HPDE6-E6E7 (cell line): ENCODE results near the gene CEMIP.

Experiments
- DNase-seq: peaks from one replicate; pipeline ENCODE4 v3.0.0; 2011; ENCODE audit warnings: missing footprints; ENCODE audit errors: extremely low spot score

The CEMIP gene, protein sequence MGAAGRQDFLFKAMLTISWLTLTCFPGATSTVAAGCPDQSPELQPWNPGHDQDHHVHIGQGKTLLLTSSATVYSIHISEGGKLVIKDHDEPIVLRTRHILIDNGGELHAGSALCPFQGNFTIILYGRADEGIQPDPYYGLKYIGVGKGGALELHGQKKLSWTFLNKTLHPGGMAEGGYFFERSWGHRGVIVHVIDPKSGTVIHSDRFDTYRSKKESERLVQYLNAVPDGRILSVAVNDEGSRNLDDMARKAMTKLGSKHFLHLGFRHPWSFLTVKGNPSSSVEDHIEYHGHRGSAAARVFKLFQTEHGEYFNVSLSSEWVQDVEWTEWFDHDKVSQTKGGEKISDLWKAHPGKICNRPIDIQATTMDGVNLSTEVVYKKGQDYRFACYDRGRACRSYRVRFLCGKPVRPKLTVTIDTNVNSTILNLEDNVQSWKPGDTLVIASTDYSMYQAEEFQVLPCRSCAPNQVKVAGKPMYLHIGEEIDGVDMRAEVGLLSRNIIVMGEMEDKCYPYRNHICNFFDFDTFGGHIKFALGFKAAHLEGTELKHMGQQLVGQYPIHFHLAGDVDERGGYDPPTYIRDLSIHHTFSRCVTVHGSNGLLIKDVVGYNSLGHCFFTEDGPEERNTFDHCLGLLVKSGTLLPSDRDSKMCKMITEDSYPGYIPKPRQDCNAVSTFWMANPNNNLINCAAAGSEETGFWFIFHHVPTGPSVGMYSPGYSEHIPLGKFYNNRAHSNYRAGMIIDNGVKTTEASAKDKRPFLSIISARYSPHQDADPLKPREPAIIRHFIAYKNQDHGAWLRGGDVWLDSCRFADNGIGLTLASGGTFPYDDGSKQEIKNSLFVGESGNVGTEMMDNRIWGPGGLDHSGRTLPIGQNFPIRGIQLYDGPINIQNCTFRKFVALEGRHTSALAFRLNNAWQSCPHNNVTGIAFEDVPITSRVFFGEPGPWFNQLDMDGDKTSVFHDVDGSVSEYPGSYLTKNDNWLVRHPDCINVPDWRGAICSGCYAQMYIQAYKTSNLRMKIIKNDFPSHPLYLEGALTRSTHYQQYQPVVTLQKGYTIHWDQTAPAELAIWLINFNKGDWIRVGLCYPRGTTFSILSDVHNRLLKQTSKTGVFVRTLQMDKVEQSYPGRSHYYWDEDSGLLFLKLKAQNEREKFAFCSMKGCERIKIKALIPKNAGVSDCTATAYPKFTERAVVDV (N-terminal part only)

DNA sequence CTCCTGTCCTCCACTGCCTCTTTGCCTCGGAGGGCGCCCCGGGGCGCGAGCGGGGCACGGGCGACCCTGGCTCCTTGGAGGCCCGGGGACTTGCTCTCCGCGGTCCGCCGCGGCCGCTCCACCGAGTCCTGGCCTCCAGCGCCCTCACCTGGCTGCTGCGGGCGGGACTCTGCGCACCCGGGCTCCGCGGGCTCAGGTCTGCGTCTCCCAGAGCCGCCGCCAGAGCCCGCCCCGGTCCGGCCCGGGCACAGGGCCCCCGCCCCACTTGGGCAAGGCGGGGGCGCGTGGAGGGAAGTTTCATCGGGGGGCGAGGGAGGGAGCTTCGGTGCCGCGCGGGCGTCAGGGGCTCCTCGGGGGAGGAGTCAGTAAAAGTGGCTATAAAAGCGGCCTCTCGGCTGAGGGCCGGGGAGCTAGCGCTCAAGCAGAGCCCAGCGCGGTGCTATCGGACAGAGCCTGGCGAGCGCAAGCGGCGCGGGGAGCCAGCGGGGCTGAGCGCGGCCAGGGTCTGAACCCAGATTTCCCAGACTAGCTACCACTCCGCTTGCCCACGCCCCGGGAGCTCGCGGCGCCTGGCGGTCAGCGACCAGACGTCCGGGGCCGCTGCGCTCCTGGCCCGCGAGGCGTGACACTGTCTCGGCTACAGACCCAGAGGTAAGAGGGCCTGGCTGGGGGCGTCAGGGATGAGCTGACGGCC, at the start of gene CEMIP:
TSS of gene CEMIP (plus strand) at position 407 of the 694 bp plus-strand sequence. CDS start 94,510 bp downstream, outside the sequence.
- peak; percentile 83 for DNase-seq

DNA sequence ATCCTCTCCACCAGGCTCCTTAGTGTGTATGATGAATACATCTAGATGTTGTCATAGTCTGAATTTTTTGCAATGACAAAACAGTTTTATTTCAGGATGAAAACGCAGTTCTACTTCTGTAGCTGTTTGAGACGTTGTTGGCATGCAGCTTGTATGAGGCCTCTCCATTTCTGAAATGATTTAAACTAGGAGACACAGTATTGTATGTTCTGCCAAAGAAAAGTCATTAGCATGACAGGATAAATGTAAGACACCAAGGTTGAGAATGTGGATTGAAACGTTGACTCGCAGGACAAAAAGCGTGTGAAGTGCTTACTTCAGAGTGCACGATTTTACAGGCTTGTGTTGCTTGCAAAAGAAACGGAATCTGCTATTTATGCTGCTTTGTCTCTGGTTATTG, 48.8 kb upstream of the CEMIP start:
- DNase-seq = no peak

DNA sequence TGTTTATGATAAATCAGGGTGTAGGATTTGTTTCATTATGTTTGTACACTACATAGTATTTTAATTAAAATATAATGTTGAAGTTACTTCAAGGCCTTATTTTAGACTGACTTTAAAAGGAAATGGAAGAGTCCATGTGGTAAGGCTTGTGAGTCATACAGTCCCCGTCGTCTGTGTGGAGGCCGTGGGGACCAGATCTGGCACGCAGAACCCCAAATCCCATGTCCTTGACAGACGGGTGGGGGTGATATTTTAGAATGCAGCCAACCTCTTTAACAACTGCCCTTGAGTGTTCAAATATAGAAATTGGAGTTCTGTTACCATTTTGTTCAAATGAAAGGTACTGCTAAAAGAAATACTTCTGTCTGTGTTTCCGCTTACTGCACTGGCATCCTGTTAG, 48.2 kb upstream of the CEMIP start:
- DNase-seq = no peak

DNA sequence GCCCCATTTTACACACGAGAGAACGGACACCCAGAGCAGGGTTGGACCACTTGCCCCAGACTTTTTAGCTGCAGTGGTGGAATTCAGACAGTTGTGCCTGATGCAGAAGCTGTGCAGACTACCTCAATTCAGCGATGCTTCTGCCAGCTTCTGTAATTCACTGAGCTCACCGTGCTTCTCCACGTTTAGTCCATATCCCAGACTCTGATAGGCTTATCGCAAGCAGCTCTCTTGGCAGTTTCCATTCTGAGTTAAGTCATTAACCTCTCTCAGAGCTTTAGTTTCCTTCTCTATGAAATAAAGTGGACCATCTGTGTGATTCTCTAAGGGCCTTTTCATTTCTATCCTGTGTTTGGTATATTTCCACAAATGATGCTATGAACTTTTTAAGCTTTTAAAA, 47.0 kb upstream of the CEMIP start:
- DNase-seq = no peak

DNA sequence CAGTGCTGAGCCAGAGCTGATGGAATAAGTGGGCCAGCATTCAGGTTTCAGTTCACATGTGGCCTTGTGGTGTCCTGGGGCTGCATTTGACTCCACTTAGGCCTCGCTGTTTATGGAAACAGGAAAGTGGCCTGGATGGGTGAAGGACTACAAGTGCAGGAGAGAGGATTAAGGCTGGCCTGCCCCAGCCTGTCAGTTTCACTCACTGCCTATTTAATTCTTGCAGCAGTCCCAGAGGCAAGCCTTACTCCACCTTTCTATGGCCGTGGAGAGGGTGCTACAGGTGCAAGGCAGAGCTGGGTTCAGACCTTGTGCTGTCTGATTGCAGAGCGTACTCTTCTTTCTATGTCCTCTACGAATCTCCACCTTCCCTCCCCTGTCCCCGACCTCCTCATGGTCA, 46.4 kb upstream of the CEMIP start:
- no peak for DNase-seq

DNA sequence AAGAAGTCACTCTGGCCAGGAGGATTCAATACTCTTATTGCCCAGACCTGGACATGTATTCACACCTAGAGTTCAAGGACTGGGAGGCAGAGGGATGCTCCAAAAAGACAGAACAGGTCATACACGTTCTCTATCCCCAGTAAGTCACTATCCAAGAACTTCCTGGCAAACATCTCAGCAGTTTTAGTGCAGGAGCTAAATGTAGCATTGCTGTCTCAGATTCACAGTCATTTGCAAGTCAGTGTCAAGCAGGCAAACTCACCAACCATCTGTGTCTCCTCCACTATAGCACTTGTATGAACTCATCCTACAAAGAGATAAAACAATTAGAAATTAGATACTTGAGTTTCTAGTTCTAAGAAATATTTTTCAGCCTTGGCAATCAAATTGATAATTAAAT, 45.7 kb upstream of the CEMIP start:
- DNase-seq = no peak

DNA sequence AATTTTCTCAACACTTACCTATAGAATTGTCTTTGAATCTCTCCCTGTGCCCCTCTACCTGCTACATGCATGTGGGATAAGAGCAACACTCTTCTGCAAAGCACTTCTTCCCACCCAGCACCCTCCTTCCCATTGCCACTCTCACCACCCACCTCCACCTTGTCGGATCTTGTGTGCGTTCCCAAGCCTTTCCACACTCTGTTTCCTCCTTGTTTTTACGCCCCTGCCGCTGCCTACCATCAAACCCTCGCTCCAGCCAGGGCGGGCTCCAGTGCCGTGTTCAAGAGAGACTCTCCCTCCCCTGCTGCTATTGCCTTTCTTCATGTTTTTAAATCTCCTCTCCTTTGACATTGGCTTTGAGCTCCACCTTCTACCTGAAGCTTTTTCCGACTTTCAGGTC, 43.8 kb upstream of the CEMIP start:
- DNase-seq = no peak

DNA sequence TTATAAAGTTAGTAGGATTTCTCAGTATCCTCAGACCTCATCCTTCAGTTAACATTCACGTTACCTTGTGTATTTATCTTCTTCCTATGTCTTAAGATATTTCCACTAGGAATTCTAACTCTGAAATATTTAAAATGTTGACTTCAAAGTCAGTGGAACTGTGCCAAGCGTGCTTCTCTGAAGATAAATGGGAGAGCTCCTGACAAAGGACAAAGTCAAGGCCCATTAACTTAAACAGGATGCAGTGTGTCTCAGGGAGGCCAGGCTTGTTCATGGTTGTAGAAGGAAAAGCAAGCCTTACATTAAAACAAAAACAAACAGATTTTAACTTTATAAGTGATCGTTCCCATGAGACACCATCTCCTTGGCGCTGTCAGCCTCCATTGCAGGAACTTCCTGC, 42.6 kb upstream of the CEMIP start:
- no peak for DNase-seq

DNA sequence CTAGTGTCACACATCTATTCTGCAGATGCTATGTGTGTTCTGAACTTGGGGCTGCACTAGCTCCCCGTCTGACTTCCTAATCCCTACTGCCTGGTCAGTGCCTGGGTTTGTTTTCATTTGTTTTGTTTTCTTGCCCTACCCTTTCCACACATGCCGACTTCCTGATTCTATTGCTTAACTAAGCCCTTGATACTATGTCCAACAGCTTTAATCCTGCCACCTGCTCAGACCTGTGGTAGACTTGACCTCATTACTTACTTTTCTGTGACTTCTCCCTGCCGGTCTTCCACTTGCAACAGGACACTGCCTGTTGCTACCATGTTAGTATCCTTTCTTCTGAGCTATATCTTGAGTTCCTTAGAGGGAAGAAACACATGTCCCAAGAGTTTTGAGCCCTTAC, 39.3 kb upstream of the CEMIP start:
- peak; percentile 10 for DNase-seq

DNA sequence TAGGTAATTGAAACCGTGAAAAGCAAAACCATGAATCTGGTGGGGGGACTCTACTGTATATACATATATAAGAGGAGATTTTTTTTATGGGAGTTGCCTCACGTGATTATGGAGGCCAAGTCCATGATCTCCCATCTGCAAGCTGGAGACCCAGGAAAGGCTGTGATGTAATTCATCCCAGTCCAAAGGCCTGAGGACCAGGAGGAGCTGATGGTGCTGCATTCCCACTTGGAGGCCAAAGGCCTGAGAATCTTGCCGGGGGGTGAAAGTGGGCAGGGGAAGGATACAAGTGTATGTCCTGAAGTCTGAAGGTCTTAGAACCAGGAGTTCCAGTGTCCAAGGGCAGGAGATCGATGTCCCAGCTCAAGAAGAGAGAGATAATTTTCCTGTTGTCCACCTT, 37.1 kb upstream of the CEMIP start:
- DNase-seq = no peak

DNA sequence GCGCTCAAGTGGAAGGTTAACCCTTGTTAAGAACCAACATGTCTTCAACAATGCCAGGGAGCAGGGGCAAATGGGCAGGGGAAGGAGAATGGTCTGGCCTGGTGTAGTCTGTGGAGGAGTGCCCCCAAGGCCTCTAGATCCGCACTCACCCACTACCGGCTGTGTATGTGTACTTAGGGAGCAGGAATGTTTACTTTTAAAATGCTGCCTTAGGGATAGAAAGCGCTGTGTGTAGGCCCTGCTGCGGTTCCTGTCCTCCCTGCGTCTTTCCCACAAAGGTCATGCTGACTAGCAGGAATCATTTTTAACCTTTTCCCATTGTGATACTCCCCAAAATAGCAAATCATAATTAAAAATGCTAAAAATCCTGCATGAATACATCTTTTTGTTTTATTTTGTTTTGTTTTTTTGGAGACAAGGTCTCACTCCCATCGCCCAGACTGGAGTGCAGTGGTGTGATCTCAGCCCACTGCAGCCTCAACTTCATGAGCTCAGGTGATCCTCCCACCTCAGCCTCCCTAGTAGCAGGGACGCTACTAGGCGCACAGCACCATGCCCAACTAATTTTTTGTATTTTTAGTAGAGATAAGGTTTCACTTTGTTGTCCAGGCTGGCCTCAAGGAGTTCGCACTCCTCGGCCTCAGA, 35.9 kb upstream of the CEMIP start:
- DNase-seq = no peak

DNA sequence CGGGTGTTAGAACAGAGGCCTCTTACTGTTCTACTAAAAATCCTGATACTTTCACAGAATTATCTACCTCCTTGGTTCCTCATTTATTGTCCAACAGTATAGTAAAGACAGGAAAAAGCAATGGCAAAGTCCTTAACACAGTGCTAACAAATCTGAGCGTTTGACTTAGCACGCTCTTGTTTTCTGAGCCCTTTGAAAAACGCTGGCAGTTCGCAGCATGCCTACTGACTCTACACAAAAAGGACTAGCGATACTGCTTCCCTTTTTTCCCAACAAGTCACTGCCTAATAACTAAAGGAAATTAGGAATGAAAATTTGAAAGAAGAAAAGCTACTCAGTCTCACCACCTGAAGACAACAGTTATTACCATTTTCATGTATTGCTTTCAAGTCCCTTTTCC, 34.8 kb upstream of the CEMIP start:
- no peak for DNase-seq

DNA sequence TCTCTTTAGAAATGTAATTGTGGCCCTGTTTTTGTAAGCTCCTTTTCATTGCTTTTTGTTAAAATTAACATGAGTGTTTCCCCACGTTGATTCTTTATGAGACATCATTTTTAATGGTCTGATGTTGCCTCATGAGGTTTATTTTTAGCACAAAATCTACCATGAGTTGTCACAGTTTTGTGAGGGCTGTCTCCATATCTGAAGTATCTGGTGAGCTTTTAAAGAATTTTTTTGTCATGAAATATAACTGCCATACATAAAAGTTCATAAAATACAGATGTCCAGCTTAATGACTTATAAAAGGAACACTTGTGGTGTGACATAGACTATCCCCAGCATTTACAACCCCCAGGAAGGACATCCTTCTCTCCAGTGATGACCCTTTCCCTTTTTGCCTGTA, 34.3 kb upstream of the CEMIP start:
- DNase-seq = no peak

DNA sequence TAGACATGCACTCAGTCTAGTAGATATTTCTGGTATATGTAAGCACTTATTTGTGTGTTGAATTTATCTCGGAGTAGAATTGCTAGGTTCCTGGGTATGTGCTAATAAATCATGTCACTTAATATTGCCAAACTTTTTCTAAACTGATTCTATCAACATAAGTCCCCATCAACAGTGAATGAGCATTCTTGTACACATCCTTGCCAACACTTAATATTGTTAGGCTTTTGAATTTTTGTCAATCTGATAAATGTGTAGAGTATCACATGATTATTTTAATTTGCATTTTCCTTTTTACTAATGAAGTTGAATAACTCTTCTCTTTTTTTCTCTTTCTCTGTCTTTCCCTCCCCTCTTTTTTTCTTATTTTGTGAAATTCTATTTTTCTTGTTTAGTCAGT, 33.3 kb upstream of the CEMIP start:
- DNase-seq = no peak

DNA sequence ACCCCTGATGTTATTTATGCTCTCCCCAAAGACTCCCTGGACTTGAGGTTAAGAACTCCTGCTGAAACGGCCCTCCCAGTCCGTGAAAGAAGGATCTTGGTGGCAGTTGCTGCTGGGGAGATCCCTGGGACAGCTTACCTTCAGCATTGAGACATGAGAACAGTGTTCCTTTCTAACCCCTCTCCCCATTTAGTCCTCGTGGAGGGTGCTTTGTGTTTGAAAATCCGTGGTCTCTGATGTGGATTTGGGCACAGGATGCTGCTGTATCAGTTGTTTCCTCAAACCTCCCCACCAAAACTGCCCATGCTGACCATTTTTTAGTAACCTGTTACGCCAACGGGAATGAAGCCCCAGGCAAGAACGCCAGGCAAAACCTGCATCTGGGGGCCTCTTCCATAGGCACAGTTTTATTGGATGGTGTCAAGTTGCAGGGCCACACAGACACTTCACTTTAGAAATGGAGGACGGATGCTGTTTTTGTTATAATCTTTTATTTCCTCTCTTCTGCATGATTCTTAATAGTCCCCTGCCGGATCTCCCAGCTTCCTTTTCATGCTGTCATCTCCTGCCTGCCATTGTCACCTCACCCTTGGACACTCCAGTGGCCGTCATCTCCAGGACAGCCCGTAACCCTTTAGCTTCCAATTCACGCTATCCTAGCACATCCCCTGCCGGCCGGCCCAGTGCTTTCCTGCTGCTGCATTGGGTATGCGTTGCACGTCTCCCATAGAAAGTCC, 31.7 kb upstream of the CEMIP start:
- no peak for DNase-seq

DNA sequence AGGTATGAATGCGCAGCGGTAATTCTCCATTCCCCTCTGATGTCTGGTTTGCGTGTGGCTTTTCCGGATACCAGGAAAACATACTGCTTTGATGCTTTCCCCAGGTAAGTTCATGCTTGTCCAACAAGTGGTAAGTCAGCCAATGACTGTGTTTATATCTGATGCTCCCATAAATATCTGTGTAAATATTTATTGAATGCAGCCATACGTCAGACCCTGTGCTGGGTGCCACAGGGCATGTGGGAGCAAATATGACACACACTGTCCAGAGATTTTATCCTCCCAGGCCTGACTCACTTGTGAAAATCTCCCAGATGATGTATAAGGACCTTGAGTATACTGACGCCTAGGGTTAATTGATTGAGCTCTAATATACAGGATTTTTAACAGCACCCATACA, 29.6 kb upstream of the CEMIP start:
- no peak for DNase-seq

DNA sequence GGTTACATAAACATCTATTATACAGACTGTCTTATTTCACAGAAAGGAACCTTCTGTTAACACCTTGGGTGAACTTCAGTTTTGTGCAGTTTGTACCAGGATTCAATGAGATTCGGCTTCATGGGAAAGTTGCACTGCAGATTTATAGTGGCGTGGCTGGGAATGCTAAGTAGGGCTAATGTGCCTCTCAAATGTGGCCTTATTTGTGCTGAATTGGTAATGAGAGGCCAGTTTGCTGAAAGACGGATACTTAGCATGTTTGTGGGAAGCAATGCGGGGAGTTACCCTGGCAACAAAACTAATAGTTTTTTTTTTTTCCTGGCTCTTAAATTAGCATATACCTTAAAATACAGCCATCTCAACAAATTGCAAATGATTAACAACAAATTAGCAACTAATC, 28.6 kb upstream of the CEMIP start:
- DNase-seq = no peak

DNA sequence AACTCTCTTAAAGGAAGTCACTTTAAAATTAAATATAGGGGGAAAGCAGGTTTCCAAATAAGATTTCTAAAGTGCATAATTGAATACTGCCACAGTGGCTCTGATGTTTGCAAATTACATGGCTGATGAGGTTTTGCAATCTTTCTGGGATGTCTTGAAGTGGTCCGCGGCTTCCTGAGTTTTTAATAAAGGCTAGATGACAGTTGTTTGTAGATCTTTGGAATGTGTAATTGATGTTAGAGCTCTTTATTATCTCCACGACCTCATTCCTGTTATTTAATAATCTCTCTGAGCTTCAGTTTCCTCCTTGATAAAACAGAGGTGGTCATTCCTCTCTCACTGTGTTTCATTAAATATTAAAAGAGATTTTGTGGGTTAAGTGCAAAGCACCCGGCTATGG, 27.0 kb upstream of the CEMIP start:
- DNase-seq = no peak

DNA sequence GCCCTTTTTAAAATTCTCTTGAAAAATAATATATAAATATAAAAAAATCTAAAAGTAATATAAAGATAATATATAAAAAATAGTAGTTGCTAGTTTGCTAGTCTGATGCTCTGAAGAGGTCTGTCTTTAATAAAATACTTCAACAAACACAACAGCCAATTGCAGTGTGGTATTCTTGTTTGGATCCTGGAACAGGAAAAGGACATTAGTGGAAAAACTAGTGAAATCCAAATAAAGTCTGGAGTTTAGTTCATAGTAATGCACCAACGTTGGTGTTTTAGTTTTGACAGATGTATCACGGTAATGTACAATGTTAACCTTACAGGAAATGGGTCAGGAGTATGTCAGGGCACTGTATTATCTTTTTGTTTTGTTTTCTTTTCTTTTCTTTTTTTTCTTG, 26.0 kb upstream of the CEMIP start:
- DNase-seq = no peak

DNA sequence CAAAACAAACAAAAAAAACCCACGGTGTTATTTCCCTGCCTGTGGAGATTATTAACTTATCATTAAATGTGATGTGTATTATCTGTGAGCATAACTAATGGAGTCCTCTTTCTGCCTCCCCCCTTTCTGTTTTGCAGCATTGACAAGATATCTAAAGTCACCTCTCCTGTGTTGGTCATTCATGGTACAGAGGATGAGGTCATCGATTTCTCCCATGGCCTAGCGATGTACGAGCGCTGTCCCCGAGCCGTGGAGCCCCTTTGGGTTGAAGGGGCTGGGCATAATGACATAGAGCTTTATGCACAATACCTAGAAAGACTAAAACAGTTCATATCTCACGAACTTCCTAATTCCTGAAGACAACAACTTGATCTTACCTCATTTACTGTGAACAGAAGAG, 25.2 kb upstream of the CEMIP start:
- DNase-seq = no peak

DNA sequence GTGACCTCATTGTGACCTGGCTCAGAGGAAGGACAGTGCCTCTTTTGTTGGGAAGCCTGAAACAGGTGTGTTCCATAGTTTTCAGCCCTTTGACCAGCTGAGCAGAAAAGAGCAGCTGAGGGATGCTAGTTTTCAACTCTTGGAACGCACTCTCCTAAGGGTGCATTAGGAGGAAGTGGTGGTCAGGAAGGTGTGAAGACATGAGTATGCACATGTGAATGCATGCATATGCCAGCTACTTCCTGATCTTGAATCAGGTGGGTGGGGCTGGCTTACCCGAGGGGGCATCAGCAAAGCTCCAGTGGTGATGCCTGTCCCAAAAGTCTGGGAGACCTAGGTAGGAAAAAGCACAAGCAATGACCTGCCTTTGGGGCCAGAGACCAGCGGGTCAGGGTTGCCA, 23.3 kb upstream of the CEMIP start:
- DNase-seq = no peak
